Measurements from ENCODE around the gene EPHB4.
"Not testable (repeated sequence)": the region's sequence is repeated elsewhere in the genome, so short reads cannot be mapped to it uniquely, and the experiment has no call there.

The EPHB4 gene

DNA sequence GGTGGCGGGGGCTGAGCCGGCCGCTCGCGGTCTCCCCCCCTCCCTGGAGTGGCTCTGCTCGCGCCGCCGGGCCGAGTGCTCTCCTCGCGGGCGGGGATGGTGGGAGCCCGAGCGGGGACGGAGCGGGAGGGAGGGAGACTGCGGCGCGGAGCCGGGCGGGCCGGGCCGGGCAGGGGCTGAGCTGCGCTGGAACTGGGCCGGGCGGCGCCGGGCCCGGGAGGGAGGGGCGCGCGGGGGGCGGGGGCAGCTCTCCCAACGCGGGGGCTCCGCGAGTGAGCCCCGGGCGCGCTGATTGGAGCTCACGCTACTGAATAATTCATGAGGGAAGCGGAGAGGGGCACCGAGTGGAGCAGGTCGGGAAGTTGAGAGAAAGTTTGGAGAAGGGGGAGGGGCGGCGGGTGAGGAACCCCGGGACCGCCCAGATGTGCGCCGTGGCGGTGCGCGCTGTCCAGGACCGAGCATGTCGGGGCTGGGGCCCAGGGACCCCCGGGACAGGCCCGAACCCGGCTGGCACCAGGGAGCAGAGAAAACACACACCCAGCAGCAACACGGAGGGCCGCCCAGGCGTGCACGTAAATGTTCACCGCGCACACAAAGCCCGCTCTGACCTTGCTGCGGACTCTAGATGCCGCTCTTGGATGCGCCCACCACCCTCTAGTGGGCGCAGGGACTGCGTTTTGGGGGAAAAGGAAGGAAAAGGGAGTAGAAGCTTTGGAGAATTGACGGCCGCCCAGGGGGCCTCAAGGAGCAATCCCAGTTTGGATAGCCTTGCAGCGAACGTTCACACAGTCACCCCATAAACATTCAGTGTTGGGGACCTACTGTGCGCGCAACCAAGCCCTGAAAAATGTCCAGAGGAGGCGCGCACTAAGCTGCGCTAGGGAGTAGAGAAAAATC lies at the start of gene EPHB4:
Gene EPHB4 (minus strand): TSS at position 194 of the 897 bp plus-strand sequence. CDS start 493 bp downstream, outside the sequence.
- peak; percentile 76 for DNase-seq

DNA sequence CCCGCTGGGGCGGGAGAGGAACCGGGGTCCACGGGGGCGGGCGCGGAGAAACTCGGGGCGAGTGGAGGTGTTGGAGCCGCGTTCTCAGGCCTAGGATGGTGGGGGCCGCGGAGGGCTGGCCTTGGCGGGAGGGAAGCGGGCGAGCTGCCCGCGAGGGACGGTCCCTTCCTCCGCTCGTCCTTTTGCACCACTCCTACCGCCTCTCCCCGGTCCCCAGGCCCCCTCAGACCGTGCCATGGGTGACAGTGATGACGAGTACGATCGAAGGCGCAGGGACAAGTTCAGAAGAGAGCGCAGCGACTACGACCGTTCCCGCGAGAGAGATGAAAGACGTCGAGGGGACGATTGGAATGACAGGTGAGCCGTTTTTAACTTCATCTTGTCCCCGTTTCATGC lies 48.0 kb upstream of the EPHB4 start:
- no peak for DNase-seq

DNA sequence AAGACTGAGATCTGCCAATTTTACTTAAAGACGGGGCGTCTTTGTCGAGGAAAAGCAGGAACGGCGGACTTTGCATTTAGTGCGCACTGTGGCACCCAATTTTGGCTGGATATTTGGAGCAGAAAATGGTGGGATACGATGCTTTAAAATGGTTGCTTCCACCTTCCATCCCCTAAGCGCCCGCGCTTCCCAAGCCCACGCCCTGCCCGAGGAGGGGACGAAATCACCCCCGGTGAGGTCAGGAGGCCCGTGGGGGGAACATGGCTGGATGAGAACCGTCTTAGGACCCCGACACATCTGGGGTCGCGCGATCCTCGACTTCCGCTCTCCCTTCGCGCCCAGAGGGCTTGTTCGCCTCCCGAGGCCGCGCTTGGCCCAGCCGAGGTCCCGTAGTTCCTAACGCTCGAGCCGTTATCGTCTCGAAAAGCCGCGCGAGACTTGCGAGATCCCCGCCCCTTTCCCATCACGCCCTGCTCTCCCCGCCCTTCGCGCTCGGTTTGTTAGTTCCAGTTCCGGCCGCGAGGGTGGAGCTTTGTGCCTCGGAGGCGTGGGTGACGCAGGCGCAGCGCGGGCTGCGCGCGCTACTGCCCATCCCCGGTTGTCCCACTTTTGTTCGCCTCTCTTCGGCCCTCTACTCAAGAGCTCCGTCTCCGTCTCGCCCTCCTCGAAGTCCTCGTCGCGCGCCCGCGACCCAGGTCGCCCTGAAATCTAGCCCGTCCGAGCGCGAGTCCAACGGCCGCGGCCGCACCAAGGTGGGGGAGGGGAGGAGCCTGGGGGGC lies 47.4 kb upstream of the EPHB4 start, which contains the start of gene SRRT:
Gene SRRT (plus strand): TSS at position 527 of the 779 bp plus-strand sequence. CDS start 488 bp downstream, outside the sequence.
- DNase-seq = peak; percentile 99

DNA sequence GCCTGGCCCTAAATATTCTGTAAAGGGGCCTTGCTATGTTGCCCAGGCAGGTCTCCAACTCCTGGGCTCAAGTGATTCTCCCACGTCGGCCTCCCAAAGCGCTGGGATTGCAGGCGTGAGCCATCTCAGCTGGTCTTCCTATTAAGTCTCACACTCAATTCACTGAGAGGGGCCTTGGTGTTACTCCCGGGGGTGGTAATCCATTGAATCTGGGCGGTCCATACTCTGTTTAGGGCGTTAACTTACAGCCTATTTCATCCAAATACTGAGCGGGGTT lies 46.9 kb upstream of the EPHB4 start:
- DNase-seq = no peak

DNA sequence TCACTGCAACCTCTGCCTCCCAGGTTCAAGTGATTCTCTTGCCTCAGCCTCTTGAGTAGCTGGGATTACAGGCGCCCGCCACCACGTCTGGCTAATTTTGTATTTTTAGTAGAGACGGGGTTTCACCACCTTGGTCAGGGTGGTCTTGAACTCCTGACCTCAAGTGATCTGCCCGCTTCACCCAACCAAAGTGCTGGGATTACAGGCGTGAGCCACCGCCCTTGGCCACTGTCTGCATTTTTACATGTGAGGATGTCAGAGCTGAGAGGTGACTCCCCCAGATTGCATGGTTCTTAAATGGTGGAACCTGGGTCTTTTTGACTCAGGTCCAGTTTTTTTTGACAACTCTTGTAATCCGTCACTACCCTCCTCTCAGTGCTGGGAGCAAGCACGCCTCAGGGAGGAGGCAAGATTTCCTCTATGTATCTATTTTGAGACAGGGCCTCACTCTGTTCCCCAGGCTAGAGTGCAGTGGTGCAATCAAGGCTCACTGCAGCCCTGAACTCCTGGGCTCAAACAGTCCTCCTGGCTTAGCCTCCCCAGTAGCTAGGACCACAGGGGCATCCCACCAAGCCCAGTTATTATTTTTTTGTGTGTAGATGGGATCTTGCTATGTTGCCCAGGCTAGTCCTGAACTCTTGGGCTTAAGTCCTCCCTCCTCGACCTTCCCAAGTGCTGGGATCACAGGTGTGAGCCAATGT lies 46.4 kb upstream of the EPHB4 start:
- DNase-seq = no peak

DNA sequence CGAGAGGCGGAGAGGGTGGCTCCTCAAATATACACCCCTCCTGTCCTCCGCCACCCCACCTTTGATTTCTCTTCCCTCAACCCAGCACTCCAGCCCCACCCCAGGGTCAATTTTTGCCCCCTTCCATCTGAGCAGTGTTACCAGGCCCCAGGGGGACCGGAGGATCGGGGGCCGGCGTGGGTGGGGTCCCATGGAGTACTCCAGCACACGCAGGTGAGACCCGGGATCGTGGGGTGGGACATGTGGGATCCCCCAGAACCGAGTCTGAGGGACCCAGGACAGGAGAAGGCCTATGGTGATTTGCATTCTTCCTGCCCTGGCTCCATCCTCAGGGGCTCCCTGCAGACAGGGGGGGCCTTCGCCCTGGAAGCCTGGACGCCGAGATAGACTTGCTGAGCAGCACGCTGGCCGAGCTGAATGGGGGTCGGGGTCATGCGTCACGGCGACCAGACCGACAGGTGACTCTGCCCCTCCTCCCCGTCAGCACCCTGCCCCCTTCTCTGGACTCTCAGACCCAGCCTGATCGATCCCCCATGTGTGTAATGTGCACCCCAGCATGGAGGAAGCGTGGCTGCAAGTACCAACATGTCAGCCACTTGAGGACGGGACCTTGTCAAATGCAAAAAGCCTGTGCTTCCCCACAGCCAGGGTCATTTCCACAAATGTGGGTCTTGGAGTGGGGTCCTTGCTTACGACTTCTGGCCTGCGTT lies 40.6 kb upstream of the EPHB4 start:
- DNase-seq = no peak

DNA sequence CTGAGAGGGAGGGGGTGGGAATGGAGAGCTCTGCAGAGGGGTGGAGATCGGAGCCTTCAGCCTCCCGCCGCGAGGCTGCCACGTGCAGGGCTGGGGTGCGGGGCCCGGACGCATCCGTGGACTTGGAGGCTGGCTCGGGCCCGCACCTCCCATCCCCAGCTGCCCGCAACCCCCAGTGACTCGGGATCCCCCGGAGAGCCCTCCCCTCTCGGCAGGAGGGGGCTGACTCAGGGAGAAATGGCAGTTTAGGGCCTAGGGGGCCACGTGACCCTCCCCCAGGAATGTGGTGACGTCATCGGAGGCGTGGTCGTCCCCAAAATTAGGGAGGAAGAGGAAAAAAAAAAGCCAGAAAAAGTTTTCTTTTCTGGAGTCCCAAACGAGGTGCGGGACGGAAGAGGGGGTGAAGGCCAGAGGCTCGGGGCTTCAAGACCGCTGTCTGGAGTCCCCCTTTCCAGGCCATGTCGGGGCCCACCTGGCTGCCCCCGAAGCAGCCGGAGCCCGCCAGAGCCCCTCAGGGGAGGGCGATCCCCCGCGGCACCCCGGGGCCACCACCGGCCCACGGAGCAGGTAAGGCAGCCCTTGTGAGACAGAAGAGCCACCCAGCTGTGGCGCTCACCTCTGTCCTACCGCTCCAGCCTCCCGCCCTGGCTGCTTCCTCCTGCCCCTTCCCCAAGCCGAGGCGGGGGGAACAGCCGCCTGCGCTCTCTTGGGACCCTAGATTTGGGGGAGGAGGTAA lies 39.9 kb upstream of the EPHB4 start, which contains the start of gene TRIP6:
Gene TRIP6 (plus strand): TSS at position 348 of the 736 bp plus-strand sequence. CDS start 111 bp downstream, at position 459.
- peak; percentile 52 for DNase-seq

DNA sequence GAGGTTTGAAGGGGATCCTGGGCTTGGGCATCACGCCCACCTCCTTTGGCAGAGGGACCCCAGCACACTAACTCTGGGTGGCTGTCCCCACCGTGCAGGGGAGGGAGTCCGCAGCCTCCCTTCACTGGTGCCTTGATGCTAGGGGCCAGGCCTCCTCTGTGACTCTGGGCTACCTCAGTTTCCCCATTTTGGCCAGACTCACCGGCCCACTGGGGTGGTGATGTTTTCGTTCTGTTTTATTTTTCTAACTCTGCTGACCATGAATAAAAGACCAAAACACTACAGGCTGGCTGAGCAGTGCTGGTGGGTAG lies 39.4 kb upstream of the EPHB4 start:
- DNase-seq = no peak

DNA sequence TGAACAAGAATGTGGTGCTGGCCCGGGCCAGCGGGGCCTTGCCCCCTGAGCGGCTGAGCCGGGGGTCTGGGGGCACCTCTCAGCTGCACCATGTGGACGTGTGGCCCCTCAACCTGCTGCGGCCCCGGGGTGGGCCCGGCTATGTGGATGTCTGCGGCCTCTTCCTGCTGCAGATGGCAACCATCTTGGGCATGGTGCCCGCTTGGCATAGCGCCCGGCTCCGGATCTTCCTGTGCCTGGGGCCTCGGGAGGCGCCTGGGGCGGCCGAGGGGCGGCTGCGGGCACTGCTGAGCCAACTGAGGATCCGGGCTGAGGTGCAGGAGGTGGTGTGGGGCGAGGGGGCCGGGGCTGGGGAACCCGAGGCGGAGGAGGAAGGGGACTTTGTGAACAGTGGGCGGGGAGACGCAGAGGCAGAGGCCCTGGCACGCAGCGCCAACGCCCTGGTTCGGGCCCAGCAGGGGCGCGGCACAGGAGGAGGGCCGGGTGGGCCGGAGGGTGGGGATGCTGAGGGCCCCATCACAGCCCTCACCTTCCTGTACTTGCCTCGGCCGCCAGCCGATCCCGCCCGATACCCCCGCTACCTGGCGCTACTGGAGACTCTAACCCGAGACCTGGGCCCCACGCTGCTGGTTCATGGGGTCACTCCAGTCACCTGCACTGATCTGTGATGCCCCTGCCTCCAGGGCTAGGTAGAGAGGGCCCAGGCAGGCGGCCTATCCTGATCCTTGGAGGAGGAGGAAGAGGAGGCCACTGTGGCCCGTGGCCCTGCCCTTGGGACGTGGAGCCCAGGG lies 38.8 kb upstream of the EPHB4 start:
- peak; percentile 62 for DNase-seq

DNA sequence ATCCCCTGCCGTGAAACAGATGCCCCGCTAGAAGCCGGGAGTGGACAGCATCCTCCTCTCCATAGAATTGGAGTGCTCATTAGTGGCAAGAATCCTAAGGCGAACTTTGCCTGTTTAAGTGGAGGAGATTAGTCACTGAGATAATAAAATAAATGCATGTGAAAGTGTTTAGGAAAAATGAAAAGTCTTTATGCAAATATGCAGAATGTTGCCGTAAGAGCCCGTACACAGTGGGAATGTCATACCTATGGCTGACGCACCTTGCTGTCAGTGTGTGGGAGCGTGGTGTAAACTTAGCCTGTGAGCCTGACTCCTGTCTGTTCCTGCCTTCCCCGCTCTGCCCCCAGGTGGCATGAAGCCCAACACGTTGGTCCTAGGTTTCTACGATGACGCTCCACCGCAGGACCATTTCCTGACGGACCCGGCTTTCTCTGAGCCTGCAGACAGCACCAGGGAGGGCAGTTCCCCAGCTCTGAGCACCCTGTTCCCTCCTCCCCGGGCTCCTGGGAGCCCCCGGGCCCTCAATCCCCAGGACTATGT lies 38.1 kb upstream of the EPHB4 start:
- peak; percentile 52 for DNase-seq

DNA sequence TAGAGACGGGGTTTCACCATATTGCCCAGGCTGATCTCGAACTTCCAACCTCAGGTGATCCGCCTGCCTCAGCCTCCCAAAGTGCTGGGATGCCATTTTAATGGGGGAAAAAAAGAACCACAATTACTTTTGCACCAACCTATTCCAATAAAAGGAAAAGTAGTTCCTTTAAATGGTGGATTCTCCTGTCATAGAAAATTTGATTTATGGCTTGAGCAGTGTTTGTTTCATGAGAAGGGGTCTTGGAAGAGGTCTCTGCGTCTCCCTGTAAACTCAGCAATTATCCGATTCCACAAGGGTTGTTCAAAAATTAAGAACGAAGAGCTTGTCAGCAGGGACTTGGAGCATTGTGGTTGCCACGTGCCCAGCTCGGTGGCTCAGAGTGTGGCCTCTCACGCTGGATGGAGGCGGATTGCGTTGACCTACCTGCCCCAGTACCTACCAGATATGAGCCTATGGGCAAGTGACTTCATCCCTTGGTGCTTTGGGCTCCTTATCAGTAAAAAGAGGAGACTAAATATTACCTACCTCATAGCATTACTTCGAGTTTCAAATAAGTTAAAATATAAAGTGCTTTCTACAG lies 37.0 kb upstream of the EPHB4 start:
- DNase-seq = no peak

DNA sequence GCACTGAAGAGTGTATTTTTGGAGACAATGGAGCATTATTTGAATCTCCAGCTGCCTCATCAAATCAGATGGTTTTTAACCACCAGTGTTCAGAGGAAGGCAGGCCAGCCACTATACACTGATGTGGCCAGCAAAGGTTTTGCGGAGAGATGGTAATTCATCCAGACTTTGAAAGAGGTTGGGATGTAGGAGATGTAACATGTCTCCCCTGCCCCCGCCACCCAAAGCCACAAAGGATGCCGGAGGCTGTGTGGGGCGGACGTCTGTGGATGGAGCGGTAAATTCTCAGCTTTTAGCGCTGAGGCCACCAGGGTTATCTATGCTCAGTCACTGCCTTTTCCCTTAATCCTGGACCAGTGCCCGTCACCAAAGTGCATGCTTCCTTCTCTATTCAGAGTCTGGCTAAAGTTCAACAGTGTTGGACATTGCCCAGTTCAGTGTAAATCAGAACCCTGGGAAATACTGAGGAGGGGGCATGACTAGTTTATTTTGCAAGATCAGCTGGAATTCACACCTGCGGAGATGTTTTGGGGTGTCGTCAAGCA lies 36.2 kb upstream of the EPHB4 start:
- no peak for DNase-seq

DNA sequence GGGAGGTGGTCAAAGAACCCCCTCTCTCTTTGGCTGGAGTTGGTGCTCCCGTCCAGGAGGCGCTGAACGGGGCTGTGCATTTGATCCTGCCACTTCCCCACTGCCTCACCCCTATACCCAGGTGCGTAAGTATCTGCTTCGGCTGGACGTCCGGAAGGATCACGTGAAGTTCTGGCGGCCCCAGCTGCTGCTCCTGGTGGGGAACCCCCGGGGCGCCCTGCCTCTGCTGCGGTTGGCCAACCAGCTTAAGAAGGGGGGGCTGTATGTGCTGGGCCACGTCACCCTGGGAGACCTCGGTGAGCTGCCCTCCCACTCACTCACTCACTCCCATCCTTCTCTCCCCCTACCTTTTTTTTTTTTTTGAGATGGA lies 34.3 kb upstream of the EPHB4 start:
- no peak for DNase-seq

DNA sequence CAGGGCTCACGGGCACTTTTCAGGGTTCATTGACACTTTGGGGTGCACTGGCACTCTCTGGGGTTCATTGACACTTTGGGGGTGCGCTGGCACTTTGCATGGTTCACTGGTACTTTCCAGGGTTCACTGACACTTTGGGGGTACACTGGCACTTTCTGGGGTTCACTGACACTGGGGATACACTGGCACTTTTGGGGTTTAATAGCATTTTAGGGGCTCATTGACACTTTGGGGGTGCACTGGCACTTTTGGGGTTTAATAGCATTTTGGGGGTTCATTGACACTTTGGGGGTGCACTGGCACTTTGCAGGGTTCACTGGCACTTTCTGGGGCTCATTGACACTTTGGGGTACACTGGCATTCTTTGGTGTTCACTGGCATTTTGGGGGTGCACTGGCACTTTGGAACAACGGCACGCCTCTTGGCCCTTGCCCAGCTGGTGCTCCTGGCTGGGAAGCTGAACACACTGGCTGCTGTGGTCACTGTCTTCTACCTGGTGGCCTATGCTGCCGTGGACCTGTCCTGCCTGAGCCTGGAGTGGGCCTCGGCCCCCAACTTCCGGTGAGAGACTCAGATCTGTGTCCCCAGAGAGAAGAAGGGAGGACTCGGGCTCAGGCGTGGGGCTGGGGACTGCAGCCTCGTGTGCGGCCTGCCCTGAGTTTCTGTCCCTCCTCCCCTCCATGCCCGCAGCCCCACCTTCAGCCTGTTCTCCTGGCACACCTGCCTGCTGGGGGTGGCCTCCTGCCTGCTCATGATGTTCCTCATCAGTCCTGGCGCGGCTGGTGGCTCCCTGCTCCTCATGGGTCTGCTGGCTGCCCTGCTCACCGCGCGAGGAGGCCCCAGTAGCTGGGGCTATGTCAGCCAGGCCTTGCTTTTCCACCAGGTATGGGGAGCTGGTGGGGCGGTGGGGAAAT lies 33.6 kb upstream of the EPHB4 start:
- DNase-seq = no peak

DNA sequence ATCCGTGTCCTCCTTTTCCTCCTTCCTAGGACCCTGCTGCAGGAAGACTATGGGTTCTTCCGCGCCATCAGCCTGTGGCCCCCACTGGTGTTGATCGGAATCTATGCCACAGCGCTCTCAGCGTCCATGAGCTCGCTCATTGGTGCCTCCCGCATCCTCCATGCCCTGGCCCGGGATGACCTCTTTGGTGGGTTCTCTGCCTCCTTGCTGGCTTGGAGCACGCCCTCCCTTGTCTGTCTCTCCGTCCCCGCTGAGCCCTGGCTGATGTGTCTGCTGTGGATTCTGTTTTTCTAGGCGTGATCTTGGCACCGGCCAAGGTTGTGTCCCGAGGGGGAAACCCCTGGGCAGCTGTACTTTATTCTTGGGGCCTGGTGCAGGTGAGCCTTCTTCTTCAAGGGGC lies 32.5 kb upstream of the EPHB4 start:
- no peak for DNase-seq

DNA sequence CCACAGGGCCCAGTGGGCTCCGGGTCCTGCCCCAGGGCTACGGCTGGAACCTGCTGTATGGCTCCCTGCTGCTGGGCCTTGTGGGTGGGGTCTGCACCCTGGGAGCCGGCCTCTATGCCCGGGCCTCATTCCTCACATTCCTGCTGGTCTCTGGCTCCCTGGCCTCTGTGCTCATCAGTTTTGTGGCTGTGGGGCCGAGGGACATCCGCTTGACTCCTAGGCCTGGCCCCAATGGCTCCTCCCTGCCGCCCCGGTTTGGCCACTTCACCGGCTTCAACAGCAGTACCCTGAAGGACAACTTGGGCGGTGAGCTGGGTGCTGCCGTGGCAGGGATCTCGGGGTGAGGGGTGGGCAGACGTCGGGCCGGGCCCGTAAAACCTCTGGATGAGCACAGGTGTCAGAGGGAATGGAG lies 29.6 kb upstream of the EPHB4 start:
- no peak for DNase-seq

DNA sequence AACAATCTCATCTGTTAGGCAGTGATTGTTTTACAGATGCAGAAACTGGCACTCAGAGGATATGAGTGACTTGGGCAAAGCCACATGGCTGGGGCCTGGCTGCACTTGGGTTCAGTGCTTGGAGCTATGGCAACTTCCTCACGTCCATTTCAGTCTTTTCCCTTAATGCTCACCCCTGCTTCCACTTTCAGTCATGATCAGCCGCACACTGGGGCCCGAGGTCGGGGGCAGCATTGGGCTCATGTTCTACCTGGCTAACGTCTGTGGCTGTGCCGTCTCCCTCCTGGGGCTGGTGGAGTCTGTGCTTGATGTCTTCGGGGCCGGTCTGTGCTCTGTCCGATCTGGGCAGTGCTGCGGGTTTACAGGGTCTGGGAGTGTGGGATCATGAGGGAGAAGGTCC lies 28.2 kb upstream of the EPHB4 start:
- DNase-seq = no peak

DNA sequence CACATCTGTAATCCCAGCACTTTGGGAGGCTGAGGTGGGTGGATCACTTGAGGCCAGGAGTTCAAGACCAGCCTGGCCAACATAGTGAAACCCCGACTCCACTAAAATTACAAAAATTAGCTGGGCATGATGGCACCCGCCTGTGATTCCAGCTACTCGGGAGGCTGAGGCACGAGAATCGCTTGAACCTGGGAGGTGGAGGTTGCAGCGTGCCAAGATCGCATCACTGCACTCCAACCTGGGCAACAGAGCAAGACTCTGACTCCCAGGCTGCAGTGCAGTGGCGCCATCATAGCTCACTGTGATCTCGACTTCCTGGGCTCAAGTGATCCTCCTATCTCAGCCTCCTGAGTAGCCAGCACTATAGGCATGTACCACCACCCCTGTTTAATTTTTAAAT lies 27.6 kb upstream of the EPHB4 start:
- DNase-seq = not testable (repeated sequence)
